Heart right ventricle (tissue), 16 donors: Measurements from ENCODE around the gene LRG1. TPM values are rescaled to one million over a fixed set of nuclear protein-coding genes. Genes with fewer than 3 reads are reported as not detected.

ENCODE experiments used
- ATAC-seq, 8 donors: fragments of 200-7000 bp; cut with Tn5 transposase; one replicate each; pipeline ENCODE4 v1.9.1; 2020; ENCODE audit warnings: mild to moderate bottlenecking in 8 of 8, moderate library complexity in 8 of 8, moderate number of reproducible peaks in 1 of 8
- DNase-seq, 2 donors: peaks; one replicate each; pipeline ENCODE4 v3.0.0-alpha.2; 2020
- H3K27ac ChIP-seq, 10 donors: fragments of 200-600 bp; sonication (generic) in 2 of 10; one replicate each; pipeline versions ENCODE4 v1.5.0 to v1.8.0; 2020 to 2022; ENCODE audit warnings: mild to moderate bottlenecking in 3 of 10
- H3K27me3 ChIP-seq, 7 donors: fragments of 200-600 bp; one replicate each; pipeline ENCODE4 v1.8.0; 2021 to 2022; ENCODE audit warnings: mild to moderate bottlenecking in 2 of 7
- H3K36me3 ChIP-seq, 9 donors: fragments of 200-600 bp; sonication (generic) in 1 of 9; one replicate each; pipeline versions ENCODE4 v1.5.0 to v1.8.0; 2020 to 2022; ENCODE audit warnings: mild to moderate bottlenecking in 2 of 9
- H3K4me1 ChIP-seq, 9 donors: fragments of 200-600 bp; sonication (generic) in 1 of 9; one replicate each; pipeline versions ENCODE4 v1.5.0 to v1.8.0; 2020 to 2022; ENCODE audit warnings: mild to moderate bottlenecking in 4 of 9
- H3K4me3 ChIP-seq, 10 donors: fragments of 200-600 bp; sonication (generic) in 2 of 10; one replicate each; pipeline versions ENCODE4 v1.5.0 to v1.8.0; 2020 to 2022; ENCODE audit warnings: mild to moderate bottlenecking in 7 of 10, moderate library complexity in 2 of 10
- H3K9me3 ChIP-seq, 11 donors: fragments of 200-600 bp in 10 of 11; sonication (generic) in 2 of 11; one replicate each; pipeline versions ENCODE4 v1.5.0 to v1.8.0; 2013 to 2022; ENCODE audit warnings: mild to moderate bottlenecking in 2 of 11, control low read depth in 1 of 11, moderate library complexity in 1 of 11
- WGBS, 2 donors: extraction: QIAGEN DNeasy Blood & Tissue Kit; methylation state at CpG; one replicate each; pipeline ENCODE4 v1.1.7; 2013; ENCODE audit warnings: inconsistent platforms in 1 of 2; 5-methylcytosine and 5-hydroxymethylcytosine counted together
- intact Hi-C, 10 donors: fragments of 100-400 bp; cut with DNase I; formaldehyde crosslinking; loops; one replicate each; pipeline versions ENCODE4 v1.11.1 to v1.14.2; 2022
- polyA plus RNA-seq, 2 donors: library from polyadenylated mRNA; stranded (reverse); fragments of 200-250 nt; gene quantifications; one replicate each; pipeline ENCODE4 v1.2.3, GENCODE V29; 2013
- total RNA-seq, 10 donors: library from RNA; stranded (reverse); fragmentation: NEBNext Ultra II Directional in 3 of 10; extraction: Animal tissue kit (Norgen Biotek cat#: 25700) in 3 of 10; gene quantifications; one replicate each; pipeline versions ENCODE4 v1.2.1 to v1.2.4, GENCODE V29; 2021 to 2023
- TF ChIP-seq, protein P1 (sequence below), 9 donors: fragments of 200-600 bp; sonication (generic) in 2 of 9; IDR thresholded peaks; one replicate each; pipeline versions ENCODE4 v1.5.0 to v1.8.0; 2021 to 2022; ENCODE audit warnings: antibody characterized with exemption in 9 of 9, mild to moderate bottlenecking in 5 of 9, moderate library complexity in 1 of 9
- donor health status: Arrhythmogenic right ventricular cardiomyopathy.
- donor health status: ischemic (EF 13 %, LVEDD 7.1; RV severe dilation, severe dysfunction).
- donor health status: healthy with polysubstance abuse.
- donor health status: DM: no; HTN: yes; CAD: no.
- donor health status: DM: no; HTN: no; CAD: no.
- donor health status: ischemic (EF 25% LVEDD 6.9; RV normal size, moderate dysfunction).
- donor health status: ischemic (EF 25% LVEDD 5.7; RV mildly dilated, moderate dysfunction).
- donor health status: healthy.
- donor health status: DM: yes; HTN: yes; CAD: no.
- donor health status: Ischemic cardiomyopathy.
- donor health status: ischemic (EF 35%, LVEDD 5.7; RV mildly dilated, moderate dysfunction).
- donor health status: nonischemic (EF 11% LVEDD 7.7; RV severe dilation, severe dysfunction).
- donor health status: DM: yes; HTN: yes; CAD: no.
- donor health status: PGD.
- donor health status: ischemic (EF 29% LVEDD 5.4; RV normal size, mild dysfunction).
- donor health status: nonischemic (EF 23%, LVEDD 6.1; RV moderate dilation, normal function).

The LRG1 gene
- total and polyA plus RNA-seq, 12 donors, result 0.06 to 1.3 (median 0.29) TPM

DNA sequence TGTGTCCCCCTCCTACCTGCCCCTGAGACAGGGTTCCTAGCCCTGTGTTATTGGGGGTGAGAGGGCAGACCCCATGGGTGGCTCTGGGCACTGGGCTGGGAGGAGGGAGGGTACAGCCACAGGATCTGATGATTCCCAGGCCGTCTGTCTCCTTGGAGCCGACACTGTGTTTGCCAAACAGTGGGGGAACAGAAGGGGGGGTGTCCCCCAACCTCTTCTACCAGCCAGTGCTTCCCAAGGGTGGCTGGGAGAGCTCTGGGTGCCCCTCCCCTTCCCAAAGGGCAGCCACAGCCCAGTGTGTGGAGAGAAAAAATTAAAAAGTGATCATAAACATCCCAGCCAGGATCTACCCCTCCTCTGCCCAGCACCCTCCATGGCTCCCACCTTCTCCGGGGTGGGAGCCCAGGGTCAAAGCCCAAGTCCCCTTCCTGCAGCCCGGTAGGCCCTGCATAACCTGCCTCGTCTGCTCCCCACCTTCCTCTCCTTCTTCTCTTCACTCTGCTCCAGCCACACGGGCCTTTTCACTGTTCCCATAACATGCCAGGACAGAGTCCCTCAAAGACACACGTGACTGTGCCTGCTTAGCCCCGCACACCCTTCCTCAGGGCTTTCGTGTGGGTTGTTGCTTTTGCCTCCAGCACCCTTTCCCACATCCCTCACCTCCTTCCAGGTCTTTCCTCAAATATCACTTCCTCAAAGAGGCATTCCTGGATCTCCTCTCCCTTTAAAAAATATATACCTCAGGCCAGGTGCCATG, 20.1 kb downstream of the LRG1 start:
- Histone ChIP-seq H3K4me3 (no peak overlapping the region), H3K27me3 (no peaks in the 10 kb centered on the region), H3K36me3 (peaks cover 0 to 13% (median 0%) of the 10 kb centered on the region in 9 donors), H3K27ac (peak overlapping the region; percentile 65 to 95 (median 89)), H3K4me1 (peaks cover 9 to 34% (median 19%) of the 10 kb centered on the region in 9 donors), H3K9me3 (no peaks in the 10 kb centered on the region)
- peak; percentile 42 to 72 for DNase-seq
- intact Hi-C loops, result loop anchor here in 3 of 10 donors (10.0 kb wide), 2 partner anchors 245 to 255 kb away; partner anchors contain the start of gene SHD (in 1 of the 3)
- 35 to 43% methylated on average over 9 of the region's 9 CpGs for WGBS, 2 donors
- TF ChIP-seq, protein P1, sequence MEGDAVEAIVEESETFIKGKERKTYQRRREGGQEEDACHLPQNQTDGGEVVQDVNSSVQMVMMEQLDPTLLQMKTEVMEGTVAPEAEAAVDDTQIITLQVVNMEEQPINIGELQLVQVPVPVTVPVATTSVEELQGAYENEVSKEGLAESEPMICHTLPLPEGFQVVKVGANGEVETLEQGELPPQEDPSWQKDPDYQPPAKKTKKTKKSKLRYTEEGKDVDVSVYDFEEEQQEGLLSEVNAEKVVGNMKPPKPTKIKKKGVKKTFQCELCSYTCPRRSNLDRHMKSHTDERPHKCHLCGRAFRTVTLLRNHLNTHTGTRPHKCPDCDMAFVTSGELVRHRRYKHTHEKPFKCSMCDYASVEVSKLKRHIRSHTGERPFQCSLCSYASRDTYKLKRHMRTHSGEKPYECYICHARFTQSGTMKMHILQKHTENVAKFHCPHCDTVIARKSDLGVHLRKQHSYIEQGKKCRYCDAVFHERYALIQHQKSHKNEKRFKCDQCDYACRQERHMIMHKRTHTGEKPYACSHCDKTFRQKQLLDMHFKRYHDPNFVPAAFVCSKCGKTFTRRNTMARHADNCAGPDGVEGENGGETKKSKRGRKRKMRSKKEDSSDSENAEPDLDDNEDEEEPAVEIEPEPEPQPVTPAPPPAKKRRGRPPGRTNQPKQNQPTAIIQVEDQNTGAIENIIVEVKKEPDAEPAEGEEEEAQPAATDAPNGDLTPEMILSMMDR (IDR thresholded peaks at IDR 0.05), result no peak
- ATAC-seq, result peak; percentile 49 to 85 (median 61)

DNA sequence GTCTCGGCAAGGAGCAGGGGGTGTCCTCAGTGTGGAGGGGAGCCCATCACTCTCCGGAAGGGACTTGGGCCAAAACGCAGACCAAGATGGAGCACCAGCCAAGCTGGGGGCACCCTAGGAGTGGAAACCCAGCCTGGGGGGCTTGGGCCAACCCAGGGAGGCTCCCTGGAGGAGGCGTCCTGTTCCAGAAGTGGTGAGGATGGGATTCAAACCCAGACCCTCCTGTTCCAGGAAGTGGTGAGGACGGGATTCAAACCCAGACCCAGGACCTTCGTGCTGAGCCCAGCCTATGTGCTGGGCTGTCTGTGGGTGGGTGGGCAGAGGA, 20.7 kb downstream of the LRG1 start:
- Histone ChIP-seq H3K27ac (peak overlapping the region; percentile 65 to 95 (median 89)), H3K4me3 (peak overlapping the region in 1 of 10 donors; percentile 2), H3K9me3 (no peaks in the 10 kb centered on the region), H3K4me1 (peaks cover 9 to 34% (median 20%) of the 10 kb centered on the region in 9 donors), H3K27me3 (no peaks in the 10 kb centered on the region), H3K36me3 (peaks cover 0 to 14% (median 0%) of the 10 kb centered on the region in 9 donors)
- intact Hi-C loops, result no loop called here
- TF ChIP-seq, protein P1 (IDR thresholded peaks at IDR 0.05), result no peak
- no peak for DNase-seq
- 84 to 85% methylated on average over 6 of the region's 6 CpGs for WGBS, 2 donors
- ATAC-seq, result peak in 1 of 8 donors; percentile 6

DNA sequence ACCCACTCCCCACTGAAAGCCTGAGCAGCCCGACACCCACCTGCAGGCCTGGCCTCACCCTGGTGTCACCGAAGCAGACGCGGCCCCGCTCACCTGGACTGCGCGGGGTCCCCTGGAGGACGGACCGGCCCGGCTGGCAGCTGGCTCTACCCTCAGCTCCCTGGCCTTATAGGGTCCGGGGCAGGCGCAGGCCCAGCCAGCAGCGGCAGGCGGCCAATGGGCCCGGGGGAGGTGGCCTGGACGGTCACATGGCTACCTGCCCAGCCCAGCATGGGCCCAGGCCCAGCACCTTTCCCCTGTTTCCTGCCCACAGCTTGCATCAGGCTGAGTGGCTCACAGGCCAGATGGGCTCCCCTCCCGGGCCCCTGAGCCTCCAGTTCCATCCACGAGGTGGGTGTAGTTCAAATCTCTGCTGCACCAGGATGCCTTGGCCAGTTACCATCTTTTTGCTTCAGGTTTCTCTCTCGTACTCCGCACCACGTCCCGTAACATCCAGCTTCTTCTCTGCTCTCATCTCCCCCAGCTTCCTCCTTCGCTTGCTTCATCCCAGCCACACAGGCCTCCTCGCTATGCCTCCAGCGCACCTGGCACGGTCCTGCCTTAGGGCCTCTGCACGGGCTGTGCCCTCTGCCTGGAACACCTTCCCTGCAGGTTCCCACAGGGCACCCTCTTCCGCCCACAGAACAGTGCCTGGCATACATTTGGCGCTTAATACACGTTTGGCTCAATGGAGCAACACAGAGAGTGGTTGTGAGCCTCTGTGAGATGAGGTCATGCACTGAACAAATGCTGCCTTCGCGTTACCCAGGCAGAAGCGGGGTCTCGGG, 21.3 kb downstream of the LRG1 start, which contains the start of gene PLIN4:
Gene PLIN4, minus strand, starts transcription at position 142 of the 827 bp plus-strand sequence. CDS start 214 bp downstream, outside the sequence.
- DNase-seq, result peak; percentile 83 to 85
- TF ChIP-seq, protein P1 (IDR thresholded peaks at IDR 0.05), result no peak
- Histone ChIP-seq H3K9me3 (no peaks in the 10 kb centered on the region), H3K27me3 (no peaks in the 10 kb centered on the region), H3K4me1 (peaks cover 9 to 34% (median 22%) of the 10 kb centered on the region in 9 donors), H3K27ac (peak within 1 kb of the TSS; percentile 83 to 97 (median 91)), H3K4me3 (peak within 1 kb of the TSS; percentile 37 to 62 (median 54)), H3K36me3 (peaks cover 0 to 20% (median 0%) of the 10 kb centered on the region in 9 donors)
- intact Hi-C loops, result no loop called here
- peak; percentile 72 to 89 (median 86) for ATAC-seq
- 36 to 40% methylated on average over 34 of the region's 34 CpGs for WGBS, 2 donors

DNA sequence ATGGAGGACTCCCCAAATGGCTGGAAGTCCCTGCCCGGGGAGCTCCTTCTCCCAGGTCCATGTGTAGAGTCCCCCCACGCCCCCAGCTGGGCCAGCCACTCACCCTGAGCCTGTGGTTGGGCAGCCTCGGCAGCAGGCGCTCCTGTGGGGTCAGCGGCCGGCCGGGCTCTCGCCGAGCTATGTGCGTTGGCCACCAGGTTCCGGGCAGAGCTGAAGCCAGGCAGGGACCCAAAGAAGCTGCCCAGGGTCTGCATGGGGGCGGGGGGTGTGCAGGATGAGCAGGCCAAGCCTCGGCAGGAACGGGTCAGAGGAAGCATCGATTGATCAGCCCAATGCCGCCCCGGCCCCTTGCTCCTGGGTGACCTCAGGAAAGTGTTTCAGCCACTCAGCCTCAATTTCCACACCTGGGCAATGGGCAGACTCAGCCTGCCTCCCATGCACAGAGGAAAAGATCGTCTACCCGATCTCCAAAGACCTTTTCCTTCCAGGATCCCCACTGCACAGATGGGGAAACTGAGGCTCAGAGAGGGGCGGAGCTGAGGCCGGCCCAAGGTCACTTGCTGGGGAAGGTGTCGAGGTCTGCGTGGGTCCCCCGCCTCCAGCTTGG, 22.3 kb downstream of the LRG1 start:
- H3K36me3 ChIP-seq, result peaks cover 0 to 26% (median 0%) of the 10 kb centered on the region in 9 donors
- whole genome bisulfite sequencing, 2 donors, result 71 to 78% methylated on average over 24 of the region's 24 CpGs
- TF ChIP-seq, protein P1 (IDR thresholded peaks at IDR 0.05), result no peak
- DNase-seq, result no peak
- H3K4me1 ChIP-seq, result peaks cover 9 to 30% (median 22%) of the 10 kb centered on the region in 9 donors
- peak overlapping the region; percentile 37 to 62 (median 54) for H3K4me3 ChIP-seq
- no peaks in the 10 kb centered on the region for H3K9me3 ChIP-seq
- H3K27ac ChIP-seq, result peak overlapping the region; percentile 82 to 97 (median 91)
- intact Hi-C loops, result no loop called here
- no peaks in the 10 kb centered on the region for H3K27me3 ChIP-seq
- peak in 4 of 8 donors; percentile 15 to 27 (median 18) for ATAC-seq
